GM19193 (cell line): ENCODE results near the gene TEAD3.

ENCODE experiments used
- POLR2A ChIP-seq: IDR thresholded peaks from 4 replicates; pipeline ENCODE4 v1.6.1; 2011; ENCODE audit not compliant: insufficient read depth, insufficient read length; ENCODE audit errors: extremely low read depth

The TEAD3 gene

GRCh38 chr6:35488517-35488862 lies 8.4 kb downstream of the TEAD3 start:
- TF ChIP-seq POLR2A: no peak

- no peak for TF ChIP-seq POLR2A
These were observed 9.0 kb downstream of the TEAD3 start for GRCh38 chr6:35487658-35488516.

GRCh38 chr6:35486005-35486925 lies 10.6 kb downstream of the TEAD3 start:
- no peak for TF ChIP-seq POLR2A

- no peak for TF ChIP-seq POLR2A
These were observed 11.4 kb downstream of the TEAD3 start for GRCh38 chr6:35485402-35485877.

GRCh38 chr6:35484921-35485392 lies 11.9 kb downstream of the TEAD3 start:
- TF ChIP-seq POLR2A: no peak

- TF ChIP-seq POLR2A: no peak
These were observed 12.8 kb downstream of the TEAD3 start for GRCh38 chr6:35483893-35484645.

GRCh38 chr6:35483490-35483889 lies 13.4 kb downstream of the TEAD3 start:
- TF ChIP-seq POLR2A: no peak

- TF ChIP-seq POLR2A: no peak
These were observed 13.8 kb downstream of the TEAD3 start for GRCh38 chr6:35483062-35483461.

- no peak for TF ChIP-seq POLR2A
These were observed 15.7 kb downstream of the TEAD3 start for GRCh38 chr6:35481226-35481625.

DNA sequence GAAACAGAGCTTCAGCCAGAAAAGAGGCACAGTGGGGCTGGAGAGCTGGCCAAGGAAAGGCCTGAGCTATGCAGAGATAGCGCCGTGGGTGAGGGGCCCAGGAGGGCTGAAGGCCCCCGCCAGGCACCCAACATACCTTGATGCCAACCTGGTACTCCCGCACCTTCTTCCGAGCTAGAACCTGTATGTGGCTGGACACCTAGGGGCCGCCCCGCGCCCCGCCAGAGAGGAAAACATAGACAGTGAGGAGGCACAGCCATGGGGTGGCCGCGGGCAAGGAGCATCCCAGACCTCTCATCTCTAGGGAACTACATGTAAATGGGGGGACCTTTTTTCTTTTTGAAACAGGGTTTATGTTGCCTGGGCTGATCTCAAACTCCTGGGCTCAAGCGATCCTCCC lies 16.7 kb downstream of the TEAD3 start:
- no peak for TF ChIP-seq POLR2A

GRCh38 chr6:35478259-35478658 lies 18.6 kb downstream of the TEAD3 start:
- no peak for TF ChIP-seq POLR2A

DNA sequence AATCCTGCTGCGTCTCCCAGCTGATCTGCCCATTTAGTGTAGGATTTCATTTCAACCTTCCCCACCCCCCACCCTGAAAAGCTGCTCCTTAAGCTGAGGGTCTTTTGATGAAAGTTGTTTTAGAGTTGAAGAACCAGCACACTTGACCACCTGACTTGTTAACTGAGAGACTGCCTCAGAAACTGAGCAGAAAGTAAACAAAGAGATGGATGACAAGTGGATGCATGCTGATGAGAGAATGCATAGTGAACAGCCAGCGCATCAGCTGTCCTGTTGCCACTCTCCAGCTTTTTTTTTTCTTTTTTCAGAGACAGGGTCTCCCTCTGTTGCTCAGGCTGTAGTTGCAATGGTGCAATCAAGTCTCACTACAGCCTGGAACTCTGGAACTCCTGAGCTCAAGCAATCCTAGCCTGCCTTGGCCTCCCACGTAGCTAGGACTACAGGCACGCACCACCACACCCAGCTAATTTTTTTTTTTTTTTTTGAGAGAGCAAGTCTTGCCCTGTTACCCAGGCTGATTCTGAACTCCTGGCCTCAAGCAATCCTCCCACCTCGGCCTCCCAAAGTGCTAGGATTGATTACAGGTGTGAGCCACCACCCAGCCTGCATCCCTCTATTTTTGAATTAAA lies 19.2 kb downstream of the TEAD3 start:
- TF ChIP-seq POLR2A: no peak

- TF ChIP-seq POLR2A: no peak
These were observed 19.9 kb downstream of the TEAD3 start for GRCh38 chr6:35477028-35477427.

DNA sequence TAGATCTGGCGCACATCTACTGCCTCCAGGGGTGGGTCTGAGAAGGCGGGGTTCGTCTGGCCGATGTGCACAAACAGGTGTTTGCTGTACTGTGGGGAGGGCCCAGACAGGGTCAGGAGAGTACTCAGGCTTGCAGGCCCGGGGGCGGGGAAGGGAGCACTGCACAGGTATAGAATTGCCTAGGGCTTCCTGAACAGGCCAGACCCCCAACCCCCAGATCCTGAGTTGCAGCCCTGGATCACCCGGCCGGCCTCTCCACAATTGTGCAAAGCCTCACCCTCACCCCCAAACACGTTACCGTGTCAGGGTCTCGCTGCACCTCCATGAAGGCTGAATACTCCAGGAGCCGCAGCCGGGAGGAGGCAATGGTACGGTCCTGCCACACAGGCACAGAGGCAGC lies 20.9 kb downstream of the TEAD3 start:
- no peak for TF ChIP-seq POLR2A
